K562 (cell line): ENCODE results near the gene ZBTB16. TPM values are rescaled to one million over a fixed set of nuclear protein-coding genes. Genes with fewer than 3 reads are reported as not detected.

Experiments
- ATAC-seq: fragments of 200-7000 bp; cut with Tn5 transposase; 3 replicates; pipeline ENCODE4 v1.9.1; 2020; ENCODE audit warnings: moderate library complexity
- BruUV-seq: library from RNA; stranded (reverse); fragments of 400-500 nt; replicated peaks from 2 replicates; lab custom pipeline; 2021; lab: Mats Ljungman, UMichigan
- CTCF ChIA-PET: fragments of 300-600 bp; formaldehyde crosslinking; extraction: SDS; loops from one replicate; lab custom pipeline; 2021; ENCODE audit warnings: low intra/inter-chr PET ratio; lab: Yijun Ruan, JAX
- POLR2A ChIA-PET: fragments of 300-600, 350-650 bp; sonication (Branson Sonifier 250); formaldehyde crosslinking; extraction: SDS; loops from one replicate; lab custom pipeline; 2021; ENCODE audit warnings: antibody characterized with exemption, inconsistent platforms; lab: Yijun Ruan, JAX
- DNase-seq, 4 experiments: peaks; one replicate each; pipeline versions ENCODE4 v3.0.0 to v3.0.0-alpha.2; 2011 to 2018; ENCODE audit warnings: low spot score in 3 of 4, mixed read lengths in 3 of 4; ENCODE audit errors: extremely low read depth in 1 of 4
- FAIRE-seq: peaks from 2 replicates; lab custom pipeline; 2011; peaks lifted over from hg19 to GRCh38; lab: Jason Lieb, UNC
- H2AFZ ChIP-seq: 2 replicates; pipeline ENCODE4 v1.6.0; 2011; ENCODE audit warnings: low read depth, low read length, control low read depth, inconsistent platforms
- H3K27ac ChIP-seq: fragments of 200-600 bp; 3 replicates; pipeline ENCODE4 v1.8.0; 2011; ENCODE audit warnings: low read depth, mild to moderate bottlenecking, control low read depth, inconsistent platforms, low read length, moderate library complexity, mixed read lengths; ENCODE audit errors: extremely low read depth
- H3K27me3 ChIP-seq, 2 experiments: fragments of 300-600 bp in 1 of 2; 2 replicates in 1 of 2; 3 replicates in 1 of 2; pipeline versions ENCODE4 v1.6.0 to v1.8.0; 2011; ENCODE audit warnings: inconsistent platforms in 2 of 2, low read length in 2 of 2, mild to moderate bottlenecking in 1 of 2, mixed read lengths in 1 of 2, moderate library complexity in 1 of 2; ENCODE audit not compliant: control insufficient read depth in 2 of 2, insufficient read depth in 2 of 2
- H3K36me3 ChIP-seq: fragments of 300-600 bp; 3 replicates; pipeline ENCODE4 v1.8.0; 2011; ENCODE audit warnings: mild to moderate bottlenecking, low read length, inconsistent platforms; ENCODE audit not compliant: control insufficient read depth, insufficient read depth
- H3K4me1 ChIP-seq, 2 experiments: fragments of 200-600 bp in 1 of 2; replicated peaks in 1 of 2; 2 replicates in 1 of 2; 3 replicates in 1 of 2; pipeline versions ENCODE4 v1.5.1 to v1.8.0; 2011; ENCODE audit warnings: inconsistent platforms in 2 of 2, low read length in 2 of 2, mild to moderate bottlenecking in 1 of 2, mixed read lengths in 1 of 2, moderate library complexity in 1 of 2; ENCODE audit not compliant: control insufficient read depth in 2 of 2, insufficient read depth in 2 of 2
- H3K4me2 ChIP-seq: 2 replicates; pipeline ENCODE4 v1.6.1; 2011; ENCODE audit warnings: low read length, control low read depth, inconsistent platforms, mixed read lengths; ENCODE audit not compliant: insufficient read depth
- H3K4me3 ChIP-seq: fragments of 200-600 bp; sonication (generic), shearing (Covaris generic); 2 replicates; pipeline ENCODE4 v1.5.1; 2016; ENCODE audit warnings: control low read depth, inconsistent platforms
- H3K79me2 ChIP-seq: fragments of 200-600 bp; 3 replicates; pipeline ENCODE4 v1.8.0; 2011; ENCODE audit warnings: low read length, inconsistent platforms; ENCODE audit not compliant: control insufficient read depth, insufficient read depth
- H3K9ac ChIP-seq, 2 experiments: 2 replicates each; pipeline versions ENCODE4 v1.6.0 to v1.6.1; 2011; ENCODE audit warnings: low read depth in 2 of 2, low read length in 2 of 2, control low read depth in 1 of 2, inconsistent platforms in 1 of 2, mild to moderate bottlenecking in 1 of 2, mixed read lengths in 1 of 2; ENCODE audit not compliant: insufficient read depth in 1 of 2
- H3K9me1 ChIP-seq: one replicate; pipeline ENCODE4 v1.6.0; 2011; ENCODE audit warnings: inconsistent platforms, mild to moderate bottlenecking, low read length, moderate library complexity; ENCODE audit not compliant: control insufficient read depth, insufficient read depth
- H3K9me3 ChIP-seq: replicated peaks from 2 replicates; pipeline ENCODE4 v1.5.1; 2011; ENCODE audit warnings: low read depth, low read length, inconsistent platforms; ENCODE audit not compliant: control insufficient read depth, insufficient read depth
- H4K20me1 ChIP-seq: replicated peaks from 2 replicates; pipeline ENCODE4 v1.6.1; 2011; ENCODE audit warnings: low read length, inconsistent platforms, mixed read lengths; ENCODE audit not compliant: control insufficient read depth, insufficient read depth
- MBD2 ChIP-seq: sonication (generic); IDR thresholded peaks from 2 replicates; pipeline ENCODE4 v1.6.1; 2016; ENCODE audit warnings: low read depth, borderline replicate concordance
- NCOR1 ChIP-seq: fragments of 450-650 bp; IDR thresholded peaks from 2 replicates; pipeline ENCODE4 v1.6.1; 2016; ENCODE audit warnings: mild to moderate bottlenecking, moderate library complexity
- RUNX1 ChIP-seq: sonication (generic); IDR thresholded peaks from 2 replicates; pipeline ENCODE4 v1.6.1; 2016; ENCODE audit warnings: antibody characterized with exemption, low read depth
- SMARCC2 ChIP-seq: fragments of 450-650 bp; IDR thresholded peaks from 2 replicates; pipeline ENCODE4 v1.6.1; 2017; ENCODE audit warnings: antibody characterized with exemption, moderate library complexity, mild to moderate bottlenecking, low read depth
- TSC22D4 ChIP-seq: fragments of 450-650 bp; IDR thresholded peaks from 2 replicates; pipeline ENCODE4 v1.6.1; 2016; ENCODE audit warnings: missing genetic modification characterization, missing biosample characterization, control low read depth
- ZKSCAN3 ChIP-seq: fragments of 250-450 bp; sonication (Bioruptor Pico); IDR thresholded peaks from 2 replicates; pipeline ENCODE4 v1.4.0; 2020
- WGBS: fragments of 100-300 bp; shearing (Covaris generic); methylation state at CpG from one replicate; pipeline ENCODE4 v1.1.6; 2016; ENCODE audit warnings: low coverage, mixed read lengths; ENCODE audit not compliant: insufficient coverage; ENCODE audit errors: missing lambda C conversion rate; 5-methylcytosine and 5-hydroxymethylcytosine counted together
- in situ Hi-C: fragments of 300-500 bp; cut with MboI; formaldehyde crosslinking; loops from 4 replicates; pipeline ENCODE4 v1.15.0; 2018; ENCODE audit warnings: inconsistent platforms, mixed read lengths
- intact Hi-C: fragments of 100-400 bp; cut with micrococcal nuclease; formaldehyde crosslinking; loops from 2 replicates; pipeline ENCODE4 v1.14.2; 2022
- polyA plus RNA-seq, 8 experiments: library from polyadenylated mRNA; depleted of rRNA in 4 of 8; stranded (reverse) in 5 of 8; unstranded in 3 of 8; fragments of >200 nt; fragmentation: Nextera tagmentation in 2 of 8; fragmentation: Illumina TruSeq in 1 of 8; extraction: Ambion mirVana in 2 of 8; extraction: Trizol in 1 of 8; gene quantifications; 2 replicates each; pipeline versions ENCODE4 v1.2.1 to v1.2.3, GENCODE V29; 2011 to 2014; ENCODE audit warnings: inconsistent platforms in 1 of 8, missing spikeins in 1 of 8
- total RNA-seq, 7 experiments: library from RNA; depleted of rRNA in 6 of 7; stranded (reverse); fragments of >200 nt in 6 of 7; fragmentation: Illumina TruSeq in 2 of 7; extraction: Trizol in 2 of 7; gene quantifications; 2 replicates each; pipeline versions ENCODE4 v1.2.1 to v1.2.3, GENCODE V29; 2011 to 2021; ENCODE audit warnings: low replicate concordance in 1 of 7
- TF ChIP-seq, protein P1 (sequence below): fragments of 250-450 bp; sonication (Bioruptor Pico); IDR thresholded peaks from 2 replicates; pipeline ENCODE4 v1.5.0; 2021

Gene ZBTB16
- total and polyA plus RNA-seq, 9 of the 15 experiments (the other 6 are each of a cell fraction or from before 2014, with no cell fraction given): 0.06 to 0.40 (median 0.24) TPM; not detected in 4

DNA sequence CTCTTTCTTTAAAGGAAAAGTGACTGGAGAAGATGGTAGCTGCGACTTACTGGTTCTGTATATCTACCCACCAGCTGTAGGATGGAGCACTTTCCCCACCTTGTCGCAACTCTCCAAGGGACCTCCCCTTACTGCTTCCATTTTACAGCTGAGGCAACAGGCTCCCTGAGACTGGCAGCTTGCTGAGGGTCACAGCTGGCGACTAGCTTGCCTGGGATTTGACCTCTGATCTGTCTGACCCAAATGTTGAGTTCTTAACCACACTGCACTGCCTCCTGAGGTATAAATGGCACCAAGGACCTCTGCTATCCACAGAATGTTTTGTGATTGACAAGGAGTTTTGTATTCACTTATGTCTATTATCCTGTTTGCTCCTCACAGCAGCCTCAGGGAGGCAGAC lies 121.7 kb downstream of the ZBTB16 start:
- Histone ChIP-seq H3K4me3 (no peak overlapping the region), H3K27me3 (peaks cover 12 to 42% of the 10 kb centered on the region in 2 experiments; a peak in 4 of 5 replicates), H3K9me3 (no peaks in the 10 kb centered on the region), H3K27ac (no peak overlapping the region), H4K20me1 (no peaks in the 10 kb centered on the region), H3K79me2 (no peaks in the 10 kb centered on the region), H3K9me1 (no peaks in the 10 kb centered on the region), H3K9ac (no peak overlapping the region), H3K36me3 (no peaks in the 10 kb centered on the region), H3K4me2 (no peak overlapping the region), H3K4me1 (peaks cover 7 to 11% of the 10 kb centered on the region in 2 experiments), H2AFZ (no peak overlapping the region)
- no peak for FAIRE-seq
- no peak for DNase-seq
- no TSS peak for BruUV-seq
- intact Hi-C loops (loop anchor here (2.0 kb wide), 1 partner anchor 20 kb away; no protein-coding TSS in a partner anchor), in situ Hi-C loops (no loop called here)
- ATAC-seq: no peak
- 12% methylated on average over 3 of the region's 3 CpGs for WGBS
- ChIA-PET POLR2A (interaction anchor here (1.2 kb wide), 1 partner anchor 8 kb away, joined by 3 read pairs; no protein-coding TSS in a partner anchor), CTCF (no interaction called here)
- no peak for TF ChIP-seq MBD2
- TF ChIP-seq NCOR1: no peak
- TF ChIP-seq, protein P1, sequence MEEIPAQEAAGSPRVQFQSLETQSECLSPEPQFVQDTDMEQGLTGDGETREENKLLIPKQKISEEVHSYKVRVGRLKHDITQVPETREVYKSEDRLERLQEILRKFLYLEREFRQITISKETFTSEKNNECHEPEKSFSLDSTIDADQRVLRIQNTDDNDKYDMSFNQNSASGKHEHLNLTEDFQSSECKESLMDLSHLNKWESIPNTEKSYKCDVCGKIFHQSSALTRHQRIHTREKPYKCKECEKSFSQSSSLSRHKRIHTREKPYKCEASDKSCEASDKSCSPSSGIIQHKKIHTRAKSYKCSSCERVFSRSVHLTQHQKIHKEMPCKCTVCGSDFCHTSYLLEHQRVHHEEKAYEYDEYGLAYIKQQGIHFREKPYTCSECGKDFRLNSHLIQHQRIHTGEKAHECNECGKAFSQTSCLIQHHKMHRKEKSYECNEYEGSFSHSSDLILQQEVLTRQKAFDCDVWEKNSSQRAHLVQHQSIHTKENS (CRISPR knock-in tag): no peak

DNA sequence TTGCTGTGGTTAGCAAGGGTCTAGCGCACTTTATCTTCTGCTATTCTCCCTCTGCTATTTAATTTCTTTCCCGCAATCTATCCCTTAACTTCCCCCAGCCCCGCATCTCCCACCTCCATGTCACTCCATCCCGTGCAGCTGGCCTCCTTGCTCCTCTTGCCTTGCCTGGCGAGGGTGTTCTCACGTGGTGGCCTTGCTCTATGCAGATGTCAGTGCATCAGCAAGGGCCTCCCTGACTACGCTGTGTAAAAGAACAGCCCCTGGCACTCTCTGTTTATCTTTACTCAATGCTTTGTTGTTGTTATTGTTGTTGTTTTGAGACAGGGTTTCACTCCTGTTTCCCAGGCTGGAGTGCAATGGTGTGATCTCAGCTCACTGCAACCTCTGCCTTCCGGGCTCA lies 122.2 kb downstream of the ZBTB16 start:
- intact Hi-C loops (loop anchor here (2.0 kb wide), 1 partner anchor 21 kb away; no protein-coding TSS in a partner anchor), in situ Hi-C loops (no loop called here)
- ATAC-seq (no peak), FAIRE-seq (no peak), DNase-seq (no peak)
- Histone ChIP-seq H3K4me1 (peaks cover 7 to 11% of the 10 kb centered on the region in 2 experiments), H3K9ac (no peak overlapping the region), H3K9me1 (no peaks in the 10 kb centered on the region), H3K27me3 (peaks cover 7 to 36% of the 10 kb centered on the region in 2 experiments; a peak in 4 of 5 replicates), H3K4me2 (no peak overlapping the region), H3K9me3 (no peaks in the 10 kb centered on the region), H3K36me3 (no peaks in the 10 kb centered on the region), H3K4me3 (no peak overlapping the region), H2AFZ (no peak overlapping the region), H3K79me2 (no peaks in the 10 kb centered on the region), H3K27ac (no peak overlapping the region), H4K20me1 (no peaks in the 10 kb centered on the region)
- WGBS: 19% methylated on average over 8 of the region's 8 CpGs
- ChIA-PET POLR2A (interaction anchor here (0.6 to 2.9 kb wide), 4 partner anchors 9 to 224 kb away, joined by 3 to 14 read pairs (median 3); no protein-coding TSS in a partner anchor), CTCF (no interaction called here)
- no TSS peak for BruUV-seq
- TF ChIP-seq SMARCC2 (no peak), TSC22D4 (no peak), ZKSCAN3 (CRISPR knock-in tag) (no peak), RUNX1 (no peak)
